ENCODE data around the gene MYO1C. TPM values are rescaled to one million over a fixed set of nuclear protein-coding genes. Genes with fewer than 3 reads are reported as not detected.
"Not testable (repeated sequence)": the region's sequence is repeated elsewhere in the genome, so short reads cannot be mapped to it uniquely, and the experiment has no call there.

MYO1C gene
- total RNA-seq, 2 donors from 2014 or later: 29.5 to 43.1 TPM

DNA sequence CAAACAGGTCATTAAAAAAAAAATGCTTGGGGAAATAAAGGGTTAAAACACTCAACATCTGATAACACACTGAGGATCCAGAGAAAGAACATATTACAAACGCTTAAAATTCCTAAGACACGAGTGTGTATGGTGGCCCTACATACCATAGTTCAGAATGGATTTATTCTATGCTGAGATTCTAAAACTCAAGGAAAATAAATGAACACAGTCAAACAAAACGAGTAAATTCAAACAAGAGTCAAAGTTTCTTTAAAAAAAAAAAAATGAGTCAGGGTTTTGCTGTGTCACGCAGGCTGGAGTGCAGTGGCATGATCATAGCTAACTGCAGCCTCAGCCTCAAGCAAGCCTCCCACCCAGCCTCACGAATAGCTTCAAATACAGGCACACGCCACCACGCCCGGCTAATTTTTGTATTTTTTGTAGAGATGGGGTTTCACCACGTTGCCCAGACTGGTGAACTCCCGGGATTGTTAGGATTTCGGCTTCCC is 53.8 kb downstream of the MYO1C start:
- DNase-seq (no peak), ATAC-seq (no peak)
- Mint-ChIP-seq H3K36me3 (ENCODE audit: low read depth) (no peaks in the 10 kb centered on the region), H3K27ac (no peak overlapping the region), H3K27me3 (no peaks in the 10 kb centered on the region), H3K4me1 (peaks cover 7% of the 10 kb centered on the region), H3K4me3 (no peak overlapping the region)
- no peaks in the 10 kb centered on the region for H3K9me3 ChIP-seq (ENCODE audit: control insufficient read depth, low read length, poor library complexity, severe bottlenecking)

DNA sequence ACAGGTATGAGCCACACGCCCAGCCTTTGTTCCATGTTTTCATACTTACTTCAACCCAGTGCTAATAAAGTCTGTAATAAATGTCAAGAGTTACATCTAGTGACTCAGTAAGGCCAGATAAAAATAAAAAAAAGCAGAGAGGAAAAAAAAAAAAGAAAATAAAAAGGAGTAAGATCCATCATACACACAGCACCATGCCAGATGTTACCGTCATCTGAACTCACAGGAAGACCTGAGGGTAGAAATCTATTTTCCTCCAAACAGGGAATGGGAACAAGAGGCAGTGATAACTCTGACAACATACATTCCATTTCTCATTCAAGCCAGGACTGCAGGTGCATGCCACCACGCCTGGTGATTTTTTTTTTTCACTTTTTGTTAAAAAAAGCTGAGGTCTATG is 57.2 kb downstream of the MYO1C start:
- Mint-ChIP-seq H3K27ac (no peak overlapping the region), H3K27me3 (no peaks in the 10 kb centered on the region), H3K4me1 (peaks cover 20% of the 10 kb centered on the region)

DNA sequence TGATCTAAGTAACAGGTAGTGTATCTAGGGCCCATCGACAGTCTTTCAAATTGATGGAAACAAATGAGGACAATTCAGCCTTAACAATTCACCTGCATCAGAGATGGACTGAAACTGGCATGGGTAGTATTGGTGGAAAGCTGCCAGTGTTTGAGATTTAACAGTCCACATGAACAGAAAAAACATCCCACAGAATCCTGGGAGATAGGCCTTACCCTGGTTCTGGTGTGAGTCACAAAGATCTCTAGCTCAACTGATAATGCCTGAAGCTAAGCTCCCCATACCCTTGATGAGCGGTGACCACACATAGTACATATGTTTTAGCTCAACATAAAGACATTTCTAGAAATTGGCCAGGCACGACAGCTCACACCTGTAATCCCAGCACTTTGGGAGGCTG is 58.3 kb downstream of the MYO1C start:
- no peaks in the 10 kb centered on the region for H3K27me3 Mint-ChIP-seq
- H3K27ac Mint-ChIP-seq: no peak overlapping the region
- ATAC-seq (no peak), DNase-seq (no peak)
- no peak overlapping the region for H3K4me3 Mint-ChIP-seq
- no peaks in the 10 kb centered on the region for H3K36me3 Mint-ChIP-seq (ENCODE audit: low read depth)
- no peaks in the 10 kb centered on the region for H3K9me3 ChIP-seq (ENCODE audit: control insufficient read depth, low read length, poor library complexity, severe bottlenecking)
- H3K4me1 Mint-ChIP-seq: peaks cover 20% of the 10 kb centered on the region

More for the DNA sequence above, 57.2 kb downstream of the MYO1C start:
- no peak for ATAC-seq
- no peak overlapping the region for H3K4me3 Mint-ChIP-seq
- DNase-seq: no peak
- H3K36me3 Mint-ChIP-seq (ENCODE audit: low read depth): no peaks in the 10 kb centered on the region
- no peaks in the 10 kb centered on the region for H3K9me3 ChIP-seq (ENCODE audit: control insufficient read depth, low read length, poor library complexity, severe bottlenecking)

DNA sequence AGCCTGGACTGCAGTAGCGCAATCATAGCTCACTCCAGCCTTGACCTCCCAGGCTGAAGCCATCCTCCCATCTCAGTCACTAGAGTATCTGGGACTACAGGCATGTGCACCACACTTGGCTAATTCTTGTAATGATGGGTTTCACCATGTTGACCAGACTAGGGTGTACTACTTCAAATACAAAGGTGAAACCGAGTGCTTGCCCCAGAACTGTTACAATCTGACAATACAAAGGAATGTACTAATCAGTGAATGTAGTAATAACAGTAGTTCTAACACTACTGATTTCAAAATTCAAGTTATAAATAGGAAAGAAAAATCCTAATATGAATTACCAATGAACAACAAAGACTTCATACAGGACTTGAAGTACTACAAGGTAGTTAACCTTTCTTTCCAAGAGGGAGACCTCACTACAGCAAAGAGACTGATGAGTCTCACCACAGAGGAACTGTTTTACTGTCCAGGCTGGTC is 60.8 kb downstream of the MYO1C start:
- H3K4me1 Mint-ChIP-seq: peaks cover 20% of the 10 kb centered on the region
- H3K36me3 Mint-ChIP-seq (ENCODE audit: low read depth): no peaks in the 10 kb centered on the region
- DNase-seq: no peak
- no peaks in the 10 kb centered on the region for H3K27me3 Mint-ChIP-seq
- no peak overlapping the region for H3K4me3 Mint-ChIP-seq
- no peak for ATAC-seq
- H3K9me3 ChIP-seq (ENCODE audit: control insufficient read depth, low read length, poor library complexity, severe bottlenecking): no peaks in the 10 kb centered on the region
- peak overlapping the region; percentile 69 for H3K27ac Mint-ChIP-seq

DNA sequence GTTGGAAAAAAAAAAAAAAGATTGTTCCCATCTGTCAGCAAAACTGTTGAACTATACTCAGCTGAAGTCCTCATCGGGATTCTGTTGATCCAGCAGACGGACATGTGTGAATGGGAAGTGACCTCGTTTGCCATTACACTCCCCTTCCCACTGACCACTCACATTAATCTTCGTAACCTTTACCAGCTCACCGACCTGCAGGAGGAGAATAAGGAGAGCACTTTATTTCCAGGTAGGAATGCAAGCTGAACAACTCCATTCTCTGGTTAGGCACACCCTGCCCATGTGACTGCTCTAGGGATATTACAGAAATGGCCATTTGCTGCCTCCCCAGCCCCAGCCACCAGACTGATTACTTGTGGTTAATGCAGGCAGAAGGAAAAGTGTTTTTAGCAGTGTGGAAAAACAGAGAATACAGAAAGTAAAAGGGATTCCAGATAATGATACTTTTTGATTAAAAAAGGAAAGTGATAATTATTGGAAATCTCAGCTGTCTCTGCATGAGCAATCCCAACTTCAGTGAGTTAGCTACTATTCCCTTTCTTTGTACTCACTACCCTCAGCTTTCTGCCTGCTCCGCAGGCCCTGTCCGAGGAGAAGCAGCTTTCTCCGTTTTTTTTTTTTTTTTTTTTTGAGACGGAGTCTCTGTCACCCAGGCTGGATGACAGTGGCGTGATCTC is 68.9 kb downstream of the MYO1C start:
- Mint-ChIP-seq H3K4me3 (no peak overlapping the region), H3K27ac (peak overlapping the region; percentile 45), H3K36me3 (ENCODE audit: low read depth) (no peaks in the 10 kb centered on the region), H3K4me1 (peaks cover 13% of the 10 kb centered on the region), H3K27me3 (no peaks in the 10 kb centered on the region)
- H3K9me3 ChIP-seq (ENCODE audit: control insufficient read depth, low read length, poor library complexity, severe bottlenecking): no peaks in the 10 kb centered on the region
- DNase-seq: no peak
- ATAC-seq: no peak

DNA sequence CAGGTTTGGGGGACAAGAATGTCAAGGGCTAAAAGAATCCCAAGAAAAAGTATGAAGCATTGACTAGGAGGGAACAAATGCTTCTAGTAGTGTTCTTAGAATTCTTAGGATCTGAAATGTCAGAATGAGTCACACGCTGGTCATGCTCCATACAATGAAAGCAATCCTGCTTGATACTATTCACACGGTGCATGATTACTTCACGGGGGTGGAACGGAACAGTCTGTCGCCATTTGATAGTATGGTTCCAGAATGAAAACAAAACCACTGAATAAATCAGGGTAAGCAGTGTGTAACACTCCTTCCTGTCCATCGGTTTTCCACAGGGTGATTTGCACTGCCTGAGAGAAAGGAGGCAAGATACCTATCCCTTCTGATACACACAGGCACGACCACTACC is 69.6 kb downstream of the MYO1C start:
- H3K27ac Mint-ChIP-seq: peak overlapping the region; percentile 45
- no peaks in the 10 kb centered on the region for H3K9me3 ChIP-seq (ENCODE audit: control insufficient read depth, low read length, poor library complexity, severe bottlenecking)
- DNase-seq (no peak), ATAC-seq (no peak)
- no peaks in the 10 kb centered on the region for H3K27me3 Mint-ChIP-seq
- peaks cover 13% of the 10 kb centered on the region for H3K4me1 Mint-ChIP-seq
- no peak overlapping the region for H3K4me3 Mint-ChIP-seq
- no peaks in the 10 kb centered on the region for H3K36me3 Mint-ChIP-seq (ENCODE audit: low read depth)

DNA sequence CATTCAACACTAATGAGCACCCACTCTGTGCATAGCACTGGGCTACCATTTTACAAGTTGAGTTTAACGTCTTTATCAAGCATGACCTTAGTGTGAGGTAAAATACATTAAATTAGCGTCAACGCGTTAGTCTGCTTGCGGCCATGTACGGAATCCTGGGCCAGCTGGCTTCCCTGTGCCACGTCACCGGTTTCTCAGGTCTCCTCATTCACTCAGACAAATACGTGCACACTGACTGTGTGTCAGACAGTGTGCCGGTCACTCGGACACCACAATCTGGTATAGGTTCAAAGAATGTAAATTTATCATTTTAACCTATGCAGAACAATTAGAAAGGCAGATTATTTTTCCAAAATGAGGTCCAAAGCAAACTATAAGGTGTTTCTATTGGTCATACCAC is 71.0 kb downstream of the MYO1C start:
- no peak overlapping the region for H3K4me3 Mint-ChIP-seq
- no peaks in the 10 kb centered on the region for H3K9me3 ChIP-seq (ENCODE audit: control insufficient read depth, low read length, poor library complexity, severe bottlenecking)
- no peaks in the 10 kb centered on the region for H3K27me3 Mint-ChIP-seq
- DNase-seq (no peak), ATAC-seq (no peak)
- peaks cover 13% of the 10 kb centered on the region for H3K4me1 Mint-ChIP-seq
- no peaks in the 10 kb centered on the region for H3K36me3 Mint-ChIP-seq (ENCODE audit: low read depth)
- no peak overlapping the region for H3K27ac Mint-ChIP-seq

DNA sequence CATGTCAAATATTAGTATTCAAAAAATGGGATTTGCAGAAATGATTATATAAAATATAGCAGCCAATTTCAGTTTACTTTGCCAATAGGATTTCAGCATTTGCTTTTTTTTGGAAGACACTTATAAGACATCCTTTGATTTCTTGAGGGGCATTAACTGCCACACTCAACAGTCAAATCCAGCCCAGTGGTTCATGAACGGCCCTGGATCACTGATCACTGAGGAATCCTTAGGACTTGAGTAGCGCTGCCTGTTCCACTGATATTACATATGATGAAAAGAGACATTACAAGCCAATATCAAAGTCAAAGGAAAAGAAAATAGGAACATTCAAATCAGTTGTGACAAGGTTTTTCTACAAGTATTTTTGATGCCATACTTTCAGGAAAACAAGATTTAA is 71.5 kb downstream of the MYO1C start:
- H3K36me3 Mint-ChIP-seq (ENCODE audit: low read depth): no peaks in the 10 kb centered on the region
- no peak for DNase-seq
- H3K9me3 ChIP-seq (ENCODE audit: control insufficient read depth, low read length, poor library complexity, severe bottlenecking): no peaks in the 10 kb centered on the region
- H3K4me3 Mint-ChIP-seq: no peak overlapping the region
- H3K4me1 Mint-ChIP-seq: peaks cover 12% of the 10 kb centered on the region
- no peak for ATAC-seq
- H3K27me3 Mint-ChIP-seq: no peaks in the 10 kb centered on the region
- no peak overlapping the region for H3K27ac Mint-ChIP-seq

DNA sequence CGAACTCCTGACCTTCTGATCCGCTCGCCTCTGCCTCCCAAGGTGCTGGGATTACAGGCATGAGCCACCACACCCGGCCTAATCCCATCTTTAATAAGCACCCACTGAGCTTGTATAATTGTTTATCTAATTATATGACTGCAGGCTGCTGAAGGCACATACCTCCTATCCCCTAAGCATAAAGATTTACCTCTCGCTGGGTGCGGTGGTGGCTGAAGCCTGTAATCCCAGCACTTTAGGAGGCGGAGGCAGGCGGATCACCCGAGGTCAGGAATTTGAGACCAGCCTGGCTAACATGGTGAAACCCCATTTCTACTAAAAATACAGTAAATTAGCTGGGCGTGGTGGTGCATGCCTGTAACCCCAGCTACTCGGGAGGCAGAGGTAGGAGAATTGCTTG is 72.3 kb downstream of the MYO1C start:
- Mint-ChIP-seq H3K4me3 (no peak overlapping the region), H3K27ac (no peak overlapping the region), H3K4me1 (peaks cover 5% of the 10 kb centered on the region), H3K36me3 (ENCODE audit: low read depth) (no peaks in the 10 kb centered on the region), H3K27me3 (no peaks in the 10 kb centered on the region)
- ATAC-seq (no peak), DNase-seq (no peak)
- no peaks in the 10 kb centered on the region for H3K9me3 ChIP-seq (ENCODE audit: control insufficient read depth, low read length, poor library complexity, severe bottlenecking)

DNA sequence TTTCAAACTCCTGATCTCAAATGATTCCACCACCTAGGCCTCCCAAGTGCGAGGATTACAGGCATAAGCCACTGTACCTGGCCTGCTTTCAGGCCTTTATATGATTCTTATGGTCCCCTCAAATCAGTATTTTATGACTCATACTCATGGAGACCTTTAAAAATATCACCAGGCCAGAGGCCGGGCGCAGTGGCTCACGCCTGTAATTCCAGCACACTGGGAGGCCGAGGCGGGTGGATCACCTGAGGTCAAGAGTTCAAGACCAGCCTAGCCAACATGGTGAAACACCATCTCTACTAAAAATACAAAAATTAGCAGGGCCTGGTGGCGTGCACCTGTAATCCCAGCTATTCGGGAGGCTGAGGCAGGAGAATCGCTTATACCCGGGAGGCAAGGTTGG is 74.0 kb downstream of the MYO1C start:
- not testable (repeated sequence) for H3K27ac Mint-ChIP-seq; DNase-seq; H3K36me3 Mint-ChIP-seq (ENCODE audit: low read depth); H3K9me3 ChIP-seq (ENCODE audit: control insufficient read depth, low read length, poor library complexity, severe bottlenecking); H3K4me3 Mint-ChIP-seq; ATAC-seq; H3K27me3 Mint-ChIP-seq; H3K4me1 Mint-ChIP-seq

DNA sequence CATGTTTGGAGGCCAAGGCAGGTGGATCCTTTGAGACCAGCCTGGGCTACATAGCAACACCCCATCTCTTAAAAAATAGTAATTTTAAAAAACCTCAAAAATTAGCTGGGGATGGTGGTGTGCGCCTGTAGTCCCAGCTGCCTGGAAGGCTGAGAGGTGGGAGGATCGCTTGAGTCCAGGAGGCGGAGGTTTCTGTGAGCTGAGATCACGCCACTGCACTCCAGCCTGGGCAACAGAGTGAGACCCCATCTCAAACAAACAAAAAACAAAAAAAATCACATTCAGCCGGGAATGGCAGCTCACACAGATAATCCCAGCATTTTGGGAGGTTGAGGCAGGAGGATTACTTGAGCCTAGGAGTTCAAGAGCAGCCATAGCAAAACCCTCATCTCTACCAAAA is 76.1 kb downstream of the MYO1C start:
- Mint-ChIP-seq H3K27ac (no peak overlapping the region), H3K27me3 (no peaks in the 10 kb centered on the region), H3K4me1 (peaks cover 3% of the 10 kb centered on the region), H3K36me3 (ENCODE audit: low read depth) (peaks cover 3% of the 10 kb centered on the region), H3K4me3 (no peak overlapping the region)
- H3K9me3 ChIP-seq (ENCODE audit: control insufficient read depth, low read length, poor library complexity, severe bottlenecking): no peaks in the 10 kb centered on the region
- ATAC-seq: no peak
- no peak for DNase-seq

DNA sequence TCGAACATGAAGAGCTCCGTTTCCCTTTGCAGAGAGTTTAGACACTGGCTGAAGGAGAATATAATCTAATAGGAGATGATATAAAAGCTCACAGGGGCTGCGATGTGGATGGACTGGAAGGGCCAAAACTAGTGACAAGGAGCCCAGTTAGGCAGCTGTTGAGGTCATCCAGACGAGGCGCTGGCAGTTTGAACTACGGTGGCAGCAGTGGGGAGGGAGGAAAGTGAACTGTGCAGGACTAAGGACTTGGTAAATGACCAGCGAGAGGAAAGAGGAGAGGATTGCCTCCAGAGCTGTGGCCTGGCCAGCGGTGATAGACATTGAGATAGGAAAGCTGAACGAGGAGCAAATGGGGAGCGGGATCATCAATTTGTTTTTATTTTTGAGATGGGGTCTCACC is 77.9 kb downstream of the MYO1C start:
- no peak overlapping the region for H3K4me3 Mint-ChIP-seq

More for the DNA sequence above, 77.9 kb downstream of the MYO1C start:
- peak overlapping the region; percentile 34 for H3K27ac Mint-ChIP-seq
- peaks cover 3% of the 10 kb centered on the region for H3K4me1 Mint-ChIP-seq
- H3K36me3 Mint-ChIP-seq (ENCODE audit: low read depth): peaks cover 3% of the 10 kb centered on the region
- no peak for DNase-seq
- no peak for ATAC-seq
- H3K9me3 ChIP-seq (ENCODE audit: control insufficient read depth, low read length, poor library complexity, severe bottlenecking): no peaks in the 10 kb centered on the region
- no peaks in the 10 kb centered on the region for H3K27me3 Mint-ChIP-seq
